ENCODE results near the gene SIGLEC12. TPM values are rescaled to one million over a fixed set of nuclear protein-coding genes. Genes with fewer than 3 reads are reported as not detected.

The SIGLEC12 gene
- total and polyA plus RNA-seq, 2 donors (not counting 1 experiment from before 2014, with no cell fraction given): 0.24 TPM; not detected in 1

GRCh38 chr19:51479531-51480331, 21.9 kb downstream of the SIGLEC12 start:
- H3K27ac ChIP-seq (ENCODE audit: low read length in 2 of 2): no peak overlapping the region
- no peak overlapping the region for H3K4me3 ChIP-seq (ENCODE audit: control extremely low read depth in 1 of 5, extremely low read depth in 1 of 5, insufficient read depth in 1 of 5, low read depth in 2 of 5, low read length in 4 of 5)
- H3K4me1 ChIP-seq (ENCODE audit: control insufficient read depth in 2 of 2, insufficient read depth in 2 of 2, low read length in 2 of 2): no peaks in the 10 kb centered on the region
- no peaks in the 10 kb centered on the region for H3K36me3 ChIP-seq (replicated peaks in 1 of 2; ENCODE audit: control extremely low read depth in 1 of 2, control insufficient read depth in 1 of 2, extremely low read depth in 1 of 2, insufficient read depth in 2 of 2, low read length in 1 of 2)
- ATAC-seq (ENCODE audit: low read depth) (no peak), DNase-seq (no peak)
- intact Hi-C loops (cut with micrococcal nuclease): no loop called here
- ChIA-PET POLR2A (interaction anchor here (0.7 kb wide), 1 partner anchor 138 kb away, joined by 3 read pairs; no protein-coding TSS in a partner anchor), CTCF (interaction anchor here (19.1 kb wide), 1 partner anchor 178 kb away, joined by 681 read pairs; no protein-coding TSS in a partner anchor)
- Mint-ChIP-seq H3K4me1 (no peaks in the 10 kb centered on the region), H3K4me3 (no peak overlapping the region), H3K9me3 (ENCODE audit: insufficient read depth) (no peaks in the 10 kb centered on the region), H3K27ac (no peak overlapping the region), H3K27me3 (peaks cover 31% of the 10 kb centered on the region)
- H2AFZ ChIP-seq (ENCODE audit: insufficient read depth, low read depth, low read length, poor library complexity, severe bottlenecking): no peak overlapping the region
- no peak for TF ChIP-seq EZH2 (IDR thresholded peaks at IDR 0.05; ENCODE audit: borderline replicate concordance, insufficient read depth, low read depth, low read length, poor library complexity, severe bottlenecking)
- no peak for TF ChIP-seq CTCF (IDR thresholded peaks at IDR 0.05)
- 87% methylated on average over 12 of the region's 12 CpGs for WGBS (ENCODE audit: insufficient coverage)
- peaks cover 0 to 9% (median 0%) of the 10 kb centered on the region in 3 donors for H3K9me3 ChIP-seq (ENCODE audit: control extremely low read depth in 1 of 3, control insufficient read depth in 2 of 3, insufficient read depth in 1 of 3, low read length in 2 of 3)
- H4K20me1 ChIP-seq (ENCODE audit: control insufficient read depth, insufficient read depth, low read length, poor library complexity, severe bottlenecking): no peaks in the 10 kb centered on the region
- no peaks in the 10 kb centered on the region for H3K79me2 ChIP-seq (ENCODE audit: control insufficient read depth, insufficient read depth, low read length)
- peaks cover 0 to 20% (median 4%) of the 10 kb centered on the region in 4 experiments for H3K27me3 ChIP-seq (replicated peaks in 1 of 4; ENCODE audit: control extremely low read depth in 1 of 4, control insufficient read depth in 3 of 4, insufficient read depth in 4 of 4, low read length in 3 of 4)
- H3K9ac ChIP-seq (ENCODE audit: low read length): no peak overlapping the region
- no peak overlapping the region for H3K4me2 ChIP-seq (replicated peaks; ENCODE audit: low read depth, low read length, poor library complexity, severe bottlenecking)
